ENCODE data around the gene GRIA4.
"Not testable (repeated sequence)": the region's sequence is repeated elsewhere in the genome, so short reads cannot be mapped to it uniquely, and the experiment has no call there.

GRIA4 gene

GRCh38 chr11:105860105-105860504, 250.2 kb downstream of the GRIA4 start:
- no peak for DNase-seq (ENCODE audit: low read depth in 3 of 3)

GRCh38 chr11:105861225-105861624, 251.4 kb downstream of the GRIA4 start:
- DNase-seq (ENCODE audit: low read depth in 3 of 3), result no peak

GRCh38 chr11:105862736-105863367, 253.0 kb downstream of the GRIA4 start:
- no peak for DNase-seq (ENCODE audit: low read depth in 3 of 3)

GRCh38 chr11:105863523-105863922, 253.7 kb downstream of the GRIA4 start:
- no peak for DNase-seq (ENCODE audit: low read depth in 3 of 3)

GRCh38 chr11:105867742-105868141, 257.9 kb downstream of the GRIA4 start:
- no peak for DNase-seq (ENCODE audit: low read depth in 3 of 3)

GRCh38 chr11:105868762-105869285, 259.0 kb downstream of the GRIA4 start:
- no peak for DNase-seq (ENCODE audit: low read depth in 3 of 3)

- DNase-seq (ENCODE audit: low read depth in 3 of 3), result no peak
Observed at GRCh38 chr11:105870516-105871113, 260.7 kb downstream of the GRIA4 start.

GRCh38 chr11:105878510-105878909, 268.6 kb downstream of the GRIA4 start:
- DNase-seq (ENCODE audit: low read depth in 3 of 3), result no peak

- not testable (repeated sequence) for DNase-seq (ENCODE audit: low read depth in 3 of 3)
Observed at GRCh38 chr11:105878927-105879326, 269.1 kb downstream of the GRIA4 start.

- DNase-seq (ENCODE audit: low read depth in 3 of 3), result no peak
Observed at GRCh38 chr11:105881027-105881426, 271.2 kb downstream of the GRIA4 start.

GRCh38 chr11:105884436-105884835, 274.6 kb downstream of the GRIA4 start:
- no peak for DNase-seq (ENCODE audit: low read depth in 3 of 3)

GRCh38 chr11:105891685-105892084, 281.8 kb downstream of the GRIA4 start:
- DNase-seq (ENCODE audit: low read depth in 3 of 3), result no peak

GRCh38 chr11:105897161-105897560, 287.3 kb downstream of the GRIA4 start:
- no peak for DNase-seq (ENCODE audit: low read depth in 3 of 3)

GRCh38 chr11:105899772-105900171, 289.9 kb downstream of the GRIA4 start:
- DNase-seq (ENCODE audit: low read depth in 3 of 3), result no peak

- DNase-seq (ENCODE audit: low read depth in 3 of 3), result no peak
Observed at GRCh38 chr11:105900515-105901035, 290.7 kb downstream of the GRIA4 start.

- DNase-seq (ENCODE audit: low read depth in 3 of 3), result no peak
Observed at GRCh38 chr11:105903113-105903512, 293.2 kb downstream of the GRIA4 start.

- DNase-seq (ENCODE audit: low read depth in 3 of 3), result no peak
Observed at GRCh38 chr11:105906517-105906916, 296.6 kb downstream of the GRIA4 start.

- no peak for DNase-seq (ENCODE audit: low read depth in 3 of 3)
Observed at GRCh38 chr11:105907319-105907718, 297.4 kb downstream of the GRIA4 start.

GRCh38 chr11:105910095-105910715, 300.3 kb downstream of the GRIA4 start:
- DNase-seq (ENCODE audit: low read depth in 3 of 3), result no peak

- DNase-seq (ENCODE audit: low read depth in 3 of 3), result no peak
Observed at GRCh38 chr11:105911454-105911853, 301.6 kb downstream of the GRIA4 start.

GRCh38 chr11:105912666-105913065, 302.8 kb downstream of the GRIA4 start:
- no peak for DNase-seq (ENCODE audit: low read depth in 3 of 3)

- no peak for DNase-seq (ENCODE audit: low read depth in 3 of 3)
Observed at GRCh38 chr11:105915021-105915420, 305.1 kb downstream of the GRIA4 start.

- no peak for DNase-seq (ENCODE audit: low read depth in 3 of 3)
Observed at GRCh38 chr11:105918039-105918438, 308.2 kb downstream of the GRIA4 start.
